Endothelial cell of umbilical vein (primary cell): ENCODE results near the gene HOXD10. TPM values are rescaled to one million over a fixed set of nuclear protein-coding genes. Genes with fewer than 3 reads are reported as not detected.

Experiments
- BruUV-seq: library from RNA; stranded (reverse); fragments of 400-500 nt; replicated peaks from 2 replicates; lab custom pipeline; 2021; lab: Mats Ljungman, UMichigan
- CTCF ChIA-PET: fragments of 300-600, 350-600 bp; sonication (Branson Sonifier 250); formaldehyde crosslinking; loops from one replicate; lab custom pipeline; 2021; ENCODE audit warnings: antibody characterized with exemption, inconsistent platforms; lab: Charles Lee
- POLR2A ChIA-PET: fragments of 300-600, 350-600 bp; sonication (Branson Sonifier 250); formaldehyde crosslinking; loops from one replicate; lab custom pipeline; 2021; ENCODE audit warnings: antibody characterized with exemption, inconsistent platforms; lab: Charles Lee
- DNase-seq: peaks from one replicate; pipeline ENCODE4 v3.0.0-alpha.2; 2011; ENCODE audit warnings: low read depth, low spot score
- FAIRE-seq: peaks from 2 replicates; lab custom pipeline; 2011; peaks lifted over from hg19 to GRCh38; lab: Jason Lieb, UNC
- H2AFZ ChIP-seq: 2 replicates; pipeline ENCODE4 v1.6.0; 2012; ENCODE audit warnings: low read depth, low read length, control low read depth, inconsistent platforms
- H3K27ac ChIP-seq: 2 replicates; pipeline ENCODE4 v1.5.1; 2011; ENCODE audit warnings: low read depth, mild to moderate bottlenecking, control low read depth, low read length, moderate library complexity; ENCODE audit not compliant: insufficient read depth
- H3K27me3 ChIP-seq, 2 experiments: 2 replicates each; pipeline versions ENCODE4 v1.6.0 to v1.6.1; 2011; ENCODE audit warnings: low read length in 2 of 2, mixed read lengths in 1 of 2; ENCODE audit not compliant: control insufficient read depth in 2 of 2, insufficient read depth in 2 of 2
- H3K36me3 ChIP-seq, 2 experiments: 2 replicates in 1 of 2; 3 replicates in 1 of 2; pipeline ENCODE4 v1.5.1; 2011; ENCODE audit warnings: low read length in 2 of 2, mild to moderate bottlenecking in 1 of 2, moderate library complexity in 1 of 2; ENCODE audit not compliant: control insufficient read depth in 2 of 2, insufficient read depth in 2 of 2; ENCODE audit errors: extremely low read depth in 1 of 2
- H3K4me1 ChIP-seq: 3 replicates; pipeline ENCODE4 v1.5.1; 2011; ENCODE audit warnings: mild to moderate bottlenecking, low read length; ENCODE audit not compliant: control insufficient read depth, insufficient read depth; ENCODE audit errors: extremely low read depth
- H3K4me2 ChIP-seq: 2 replicates; pipeline ENCODE4 v1.6.1; 2011; ENCODE audit warnings: low read length, control low read depth, mixed read lengths; ENCODE audit not compliant: insufficient read depth
- H3K4me3 ChIP-seq, 3 experiments: fragments of 200-600 bp in 1 of 3; sonication (generic), shearing (Covaris generic) in 1 of 3; replicated peaks in 1 of 3; 2 replicates each; pipeline ENCODE4 v1.5.1; 2011 to 2016; ENCODE audit warnings: control low read depth in 3 of 3, low read length in 3 of 3, mild to moderate bottlenecking in 2 of 3, inconsistent platforms in 1 of 3, low read depth in 1 of 3, moderate library complexity in 1 of 3; ENCODE audit not compliant: insufficient read depth in 1 of 3
- H3K79me2 ChIP-seq: 2 replicates; pipeline ENCODE4 v1.6.0; 2012; ENCODE audit warnings: low read length, inconsistent platforms; ENCODE audit not compliant: control insufficient read depth, insufficient read depth
- H3K9ac ChIP-seq: replicated peaks from 2 replicates; pipeline ENCODE3; 2011; ENCODE audit warnings: low read length, control low read depth; ENCODE audit not compliant: insufficient read depth; ENCODE audit errors: extremely low read depth
- H3K9me1 ChIP-seq: replicated peaks from 3 replicates; pipeline ENCODE4 v1.6.0; 2011; ENCODE audit warnings: mild to moderate bottlenecking, low read length; ENCODE audit not compliant: control insufficient read depth, insufficient read depth; ENCODE audit errors: extremely low read depth
- H3K9me3 ChIP-seq: replicated peaks from 2 replicates; pipeline ENCODE4 v1.5.1; 2012; ENCODE audit warnings: low read length, inconsistent platforms; ENCODE audit not compliant: control insufficient read depth, insufficient read depth
- H4K20me1 ChIP-seq: replicated peaks from 2 replicates; pipeline ENCODE3; 2011; ENCODE audit warnings: mild to moderate bottlenecking, low read length; ENCODE audit not compliant: control insufficient read depth, insufficient read depth; ENCODE audit errors: extremely low read depth
- EZH2 ChIP-seq: IDR thresholded peaks from 2 replicates; pipeline ENCODE4 v1.6.1; 2012; ENCODE audit warnings: borderline replicate concordance, low read depth, mild to moderate bottlenecking, moderate library complexity, low read length, inconsistent platforms; ENCODE audit not compliant: severe bottlenecking
- FOS ChIP-seq: IDR thresholded peaks from 2 replicates; pipeline ENCODE4 v1.6.1; 2011; ENCODE audit warnings: mild to moderate bottlenecking, low read length, moderate library complexity, borderline replicate concordance; ENCODE audit not compliant: insufficient read depth
- GATA2 ChIP-seq: IDR thresholded peaks from 2 replicates; pipeline ENCODE4 v1.7.0; 2011; ENCODE audit warnings: low read depth, mild to moderate bottlenecking, moderate library complexity, mixed read lengths, low read length; ENCODE audit not compliant: insufficient read length, insufficient read depth
- JUN ChIP-seq: IDR thresholded peaks from 2 replicates; pipeline ENCODE4 v1.6.1; 2011; ENCODE audit warnings: borderline replicate concordance, low read depth; ENCODE audit not compliant: insufficient read length, insufficient read depth
- MYC ChIP-seq: IDR thresholded peaks from one replicate; pipeline ENCODE4 v1.6.1; 2011; ENCODE audit warnings: mild to moderate bottlenecking, low read depth, low read length
- POLR2A ChIP-seq: IDR thresholded peaks from 2 replicates; pipeline ENCODE4 v1.6.1; 2012; ENCODE audit warnings: low read depth, mild to moderate bottlenecking, control low read depth, low read length
- POLR2AphosphoS5 ChIP-seq: IDR thresholded peaks from 2 replicates; pipeline ENCODE4 v1.6.1; 2012; ENCODE audit warnings: low read depth, mild to moderate bottlenecking, control low read depth, low read length, moderate library complexity; ENCODE audit not compliant: insufficient read depth
- dilution Hi-C: fragments of 300-500 bp; cut with MboI; formaldehyde crosslinking; loops from one replicate; pipeline ENCODE4 v1.15.0; 2019; ENCODE audit warnings: low sequenced_read_pairs; ENCODE audit not compliant: extremely low pct_ligation_motif_present
- intact Hi-C: fragments of 100-400 bp; cut with micrococcal nuclease; formaldehyde crosslinking; loops from one replicate; pipeline ENCODE4 v1.10.0; 2022
- polyA plus RNA-seq, 4 experiments: library from polyadenylated mRNA; depleted of rRNA in 3 of 4; stranded (reverse) in 3 of 4; unstranded in 1 of 4; fragments of >200 nt; gene quantifications; 2 replicates each; pipeline versions ENCODE4 v1.2.1 to v1.2.3, GENCODE V29; 2011 to 2012; ENCODE audit warnings: missing spikeins in 1 of 4
- total RNA-seq: library from RNA; stranded (reverse); gene quantifications from 2 replicates; pipeline ENCODE4 v1.2.3, GENCODE V29; 2021
- TF ChIP-seq, protein P1 (sequence below): IDR thresholded peaks from 2 replicates; pipeline ENCODE4 v1.6.1; 2011; ENCODE audit not compliant: insufficient read depth, insufficient read length
- TF ChIP-seq, protein P2 (sequence below), 2 donors: IDR thresholded peaks; 1 replicate in 1 of 2; 2 replicates in 1 of 2; pipeline ENCODE4 v1.5.1; 2011; ENCODE audit warnings: low read length in 2 of 2, mild to moderate bottlenecking in 2 of 2, moderate library complexity in 2 of 2, control low read depth in 1 of 2, inconsistent platforms in 1 of 2, low read depth in 1 of 2; ENCODE audit not compliant: insufficient read depth in 1 of 2; ENCODE audit errors: extremely low read depth in 1 of 2

HOXD10 gene
- total and polyA plus RNA-seq, 2 donors (not counting 3 experiments of a cell fraction or from before 2014, with no cell fraction given) = not detected

DNA sequence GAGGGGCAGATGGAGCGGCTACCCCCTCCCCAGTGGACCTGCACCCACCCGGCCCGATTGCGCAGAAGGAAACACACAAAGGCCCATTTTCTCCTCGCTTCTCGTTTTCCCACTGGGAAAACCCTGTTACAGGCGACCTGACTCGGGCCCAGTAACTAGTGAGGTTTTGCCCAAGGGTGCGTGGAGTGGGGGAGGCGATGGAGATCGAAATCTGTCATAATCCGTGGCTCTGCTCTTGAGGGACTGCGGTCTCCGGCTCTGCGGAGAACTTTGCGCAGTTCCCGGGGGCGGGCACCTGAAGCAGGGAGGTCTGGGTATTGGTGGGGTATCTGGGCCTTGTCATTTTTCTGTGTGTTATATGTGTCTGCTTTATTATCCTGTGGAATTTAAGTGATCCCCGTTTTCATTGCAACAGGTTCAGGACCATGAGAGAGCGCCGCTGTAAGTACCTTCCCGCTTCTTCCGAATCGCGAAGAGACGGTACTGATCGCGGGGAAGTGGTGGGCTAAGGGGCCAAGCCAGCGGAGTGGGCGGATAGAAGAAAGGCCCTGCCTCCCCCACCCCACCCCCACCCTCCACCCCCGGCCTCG, 30.7 kb downstream of the HOXD10 start:
- dilution Hi-C loops = loop anchor here (25.0 kb wide), 1 partner anchor 490 kb away; no protein-coding TSS in a partner anchor
- intact Hi-C loops = no loop called here
- Histone ChIP-seq H3K27me3 (no peaks in the 10 kb centered on the region), H3K4me3 (no peak overlapping the region), H3K27ac (no peak overlapping the region), H3K9ac (no peak overlapping the region), H3K9me1 (no peaks in the 10 kb centered on the region), H3K4me2 (no peak overlapping the region), H2AFZ (no peak overlapping the region), H4K20me1 (no peaks in the 10 kb centered on the region), H3K4me1 (no peaks in the 10 kb centered on the region), H3K36me3 (peaks cover 2 to 10% of the 10 kb centered on the region in 2 experiments), H3K9me3 (no peaks in the 10 kb centered on the region), H3K79me2 (peaks cover 56% of the 10 kb centered on the region)
- BruUV-seq = no TSS peak
- FAIRE-seq (no peak), DNase-seq (no peak)
- ChIA-PET POLR2A (no interaction called here), CTCF (interaction anchor here (0.6 to 9.3 kb wide), 4 partner anchors 306 to 504 kb away, joined by 3 to 338 read pairs (median 7); no protein-coding TSS in a partner anchor)
- TF ChIP-seq GATA2 (no peak), POLR2A (no peak)
- TF ChIP-seq, protein P1, sequence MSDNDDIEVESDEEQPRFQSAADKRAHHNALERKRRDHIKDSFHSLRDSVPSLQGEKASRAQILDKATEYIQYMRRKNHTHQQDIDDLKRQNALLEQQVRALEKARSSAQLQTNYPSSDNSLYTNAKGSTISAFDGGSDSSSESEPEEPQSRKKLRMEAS = no peak

DNA sequence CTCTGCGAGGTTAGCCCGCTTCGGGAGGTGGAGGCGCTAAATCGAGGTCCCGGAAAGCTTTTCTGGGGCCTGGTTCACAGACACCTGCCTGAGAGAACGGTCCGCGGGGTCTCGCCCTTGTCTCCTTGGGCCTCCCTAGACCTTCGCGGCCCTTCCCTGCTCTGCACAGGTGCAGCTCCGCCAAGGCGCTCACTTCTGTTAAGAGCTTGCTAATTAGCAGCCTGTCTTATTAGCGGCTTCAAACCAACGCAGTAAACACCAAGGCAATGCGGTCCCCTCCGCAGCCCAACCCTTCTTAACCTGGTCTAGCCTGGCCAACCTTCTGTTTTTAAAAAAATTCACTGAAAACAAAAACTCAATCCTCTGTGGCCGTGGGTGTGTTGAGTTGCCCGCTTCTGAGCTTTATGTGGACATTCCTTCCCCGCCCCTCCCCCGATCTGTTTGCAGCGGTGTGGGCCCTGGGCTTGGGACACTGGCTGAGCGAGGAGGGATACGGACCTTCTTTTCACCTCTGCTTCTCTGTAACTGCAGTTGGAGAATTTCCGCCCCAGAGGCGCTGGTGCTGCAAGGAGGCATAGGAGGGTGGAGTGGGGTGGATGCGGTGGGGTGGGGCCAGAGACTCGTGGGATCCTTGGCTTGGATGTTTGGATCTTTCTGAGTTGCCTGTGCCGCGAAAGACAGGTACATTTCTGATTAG, 31.4 kb downstream of the HOXD10 start:
- ChIA-PET POLR2A (no interaction called here), CTCF (interaction anchor here (0.6 to 1.5 kb wide), 2 partner anchors 307 to 504 kb away, joined by 3 to 7 read pairs; no protein-coding TSS in a partner anchor)
- Histone ChIP-seq H3K9me3 (no peaks in the 10 kb centered on the region), H3K9me1 (no peaks in the 10 kb centered on the region), H3K27me3 (no peaks in the 10 kb centered on the region), H3K4me3 (no peak overlapping the region), H2AFZ (no peak overlapping the region), H3K27ac (no peak overlapping the region), H3K36me3 (peaks cover 2 to 15% of the 10 kb centered on the region in 2 experiments), H4K20me1 (no peaks in the 10 kb centered on the region), H3K79me2 (peaks cover 49% of the 10 kb centered on the region), H3K4me2 (no peak overlapping the region), H3K9ac (no peak overlapping the region), H3K4me1 (no peaks in the 10 kb centered on the region)
- no TSS peak for BruUV-seq
- TF ChIP-seq POLR2AphosphoS5 = no peak
- TF ChIP-seq FOS = no peak
- TF ChIP-seq POLR2A = no peak
- TF ChIP-seq, protein P1 = no peak
- no peak for TF ChIP-seq GATA2
- TF ChIP-seq, protein P2, sequence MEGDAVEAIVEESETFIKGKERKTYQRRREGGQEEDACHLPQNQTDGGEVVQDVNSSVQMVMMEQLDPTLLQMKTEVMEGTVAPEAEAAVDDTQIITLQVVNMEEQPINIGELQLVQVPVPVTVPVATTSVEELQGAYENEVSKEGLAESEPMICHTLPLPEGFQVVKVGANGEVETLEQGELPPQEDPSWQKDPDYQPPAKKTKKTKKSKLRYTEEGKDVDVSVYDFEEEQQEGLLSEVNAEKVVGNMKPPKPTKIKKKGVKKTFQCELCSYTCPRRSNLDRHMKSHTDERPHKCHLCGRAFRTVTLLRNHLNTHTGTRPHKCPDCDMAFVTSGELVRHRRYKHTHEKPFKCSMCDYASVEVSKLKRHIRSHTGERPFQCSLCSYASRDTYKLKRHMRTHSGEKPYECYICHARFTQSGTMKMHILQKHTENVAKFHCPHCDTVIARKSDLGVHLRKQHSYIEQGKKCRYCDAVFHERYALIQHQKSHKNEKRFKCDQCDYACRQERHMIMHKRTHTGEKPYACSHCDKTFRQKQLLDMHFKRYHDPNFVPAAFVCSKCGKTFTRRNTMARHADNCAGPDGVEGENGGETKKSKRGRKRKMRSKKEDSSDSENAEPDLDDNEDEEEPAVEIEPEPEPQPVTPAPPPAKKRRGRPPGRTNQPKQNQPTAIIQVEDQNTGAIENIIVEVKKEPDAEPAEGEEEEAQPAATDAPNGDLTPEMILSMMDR (IDR thresholded peaks at IDR 0.05; ENCODE audit: extremely low read depth in 1 of 2, insufficient read depth in 1 of 2, low read depth in 1 of 2, low read length in 2 of 2) = no peak
- no peak for TF ChIP-seq MYC
- TF ChIP-seq JUN = no peak
- no peak for TF ChIP-seq EZH2
- intact Hi-C loops (no loop called here), dilution Hi-C loops (loop anchor here (25.0 kb wide), 1 partner anchor 489 kb away; no protein-coding TSS in a partner anchor)
- DNase-seq (no peak), FAIRE-seq (no peak)
